K562 (cell line): ENCODE results near the gene ZSCAN22. TPM values are rescaled to one million over a fixed set of nuclear protein-coding genes. Genes with fewer than 3 reads are reported as not detected.
A peak's percentile ranks its signal among the peaks of the same experiment; 100 is the strongest.

Experiments used
- ATAC-seq: fragments of 200-7000 bp; cut with Tn5 transposase; 3 replicates; pipeline ENCODE4 v1.9.1; 2020; ENCODE audit warnings: moderate library complexity
- BruUV-seq: library from RNA; stranded (reverse); fragments of 400-500 nt; replicated peaks from 2 replicates; lab custom pipeline; 2021; lab: Mats Ljungman, UMichigan
- CTCF ChIA-PET: fragments of 300-600 bp; formaldehyde crosslinking; extraction: SDS; loops from one replicate; lab custom pipeline; 2021; ENCODE audit warnings: low intra/inter-chr PET ratio; lab: Yijun Ruan, JAX
- POLR2A ChIA-PET: fragments of 300-600, 350-650 bp; sonication (Branson Sonifier 250); formaldehyde crosslinking; extraction: SDS; loops from one replicate; lab custom pipeline; 2021; ENCODE audit warnings: antibody characterized with exemption, inconsistent platforms; lab: Yijun Ruan, JAX
- DNase-seq, 4 experiments: peaks; one replicate each; pipeline versions ENCODE4 v3.0.0 to v3.0.0-alpha.2; 2011 to 2018; ENCODE audit warnings: low spot score in 3 of 4, mixed read lengths in 3 of 4; ENCODE audit errors: extremely low read depth in 1 of 4
- FAIRE-seq: peaks from 2 replicates; lab custom pipeline; 2011; peaks lifted over from hg19 to GRCh38; lab: Jason Lieb, UNC
- H2AFZ ChIP-seq: 2 replicates; pipeline ENCODE4 v1.6.0; 2011; ENCODE audit warnings: low read depth, low read length, control low read depth, inconsistent platforms
- H3K27ac ChIP-seq: fragments of 200-600 bp; 3 replicates; pipeline ENCODE4 v1.8.0; 2011; ENCODE audit warnings: low read depth, mild to moderate bottlenecking, control low read depth, inconsistent platforms, low read length, moderate library complexity, mixed read lengths; ENCODE audit errors: extremely low read depth
- H3K27me3 ChIP-seq, 2 experiments: fragments of 300-600 bp in 1 of 2; 2 replicates in 1 of 2; 3 replicates in 1 of 2; pipeline versions ENCODE4 v1.6.0 to v1.8.0; 2011; ENCODE audit warnings: inconsistent platforms in 2 of 2, low read length in 2 of 2, mild to moderate bottlenecking in 1 of 2, mixed read lengths in 1 of 2, moderate library complexity in 1 of 2; ENCODE audit not compliant: control insufficient read depth in 2 of 2, insufficient read depth in 2 of 2
- H3K36me3 ChIP-seq: fragments of 300-600 bp; 3 replicates; pipeline ENCODE4 v1.8.0; 2011; ENCODE audit warnings: mild to moderate bottlenecking, low read length, inconsistent platforms; ENCODE audit not compliant: control insufficient read depth, insufficient read depth
- H3K4me1 ChIP-seq, 2 experiments: fragments of 200-600 bp in 1 of 2; replicated peaks in 1 of 2; 2 replicates in 1 of 2; 3 replicates in 1 of 2; pipeline versions ENCODE4 v1.5.1 to v1.8.0; 2011; ENCODE audit warnings: inconsistent platforms in 2 of 2, low read length in 2 of 2, mild to moderate bottlenecking in 1 of 2, mixed read lengths in 1 of 2, moderate library complexity in 1 of 2; ENCODE audit not compliant: control insufficient read depth in 2 of 2, insufficient read depth in 2 of 2
- H3K4me2 ChIP-seq: 2 replicates; pipeline ENCODE4 v1.6.1; 2011; ENCODE audit warnings: low read length, control low read depth, inconsistent platforms, mixed read lengths; ENCODE audit not compliant: insufficient read depth
- H3K4me3 ChIP-seq: fragments of 200-600 bp; sonication (generic), shearing (Covaris generic); 2 replicates; pipeline ENCODE4 v1.5.1; 2016; ENCODE audit warnings: control low read depth, inconsistent platforms
- H3K79me2 ChIP-seq: fragments of 200-600 bp; 3 replicates; pipeline ENCODE4 v1.8.0; 2011; ENCODE audit warnings: low read length, inconsistent platforms; ENCODE audit not compliant: control insufficient read depth, insufficient read depth
- H3K9ac ChIP-seq, 2 experiments: 2 replicates each; pipeline versions ENCODE4 v1.6.0 to v1.6.1; 2011; ENCODE audit warnings: low read depth in 2 of 2, low read length in 2 of 2, control low read depth in 1 of 2, inconsistent platforms in 1 of 2, mild to moderate bottlenecking in 1 of 2, mixed read lengths in 1 of 2; ENCODE audit not compliant: insufficient read depth in 1 of 2
- H3K9me1 ChIP-seq: one replicate; pipeline ENCODE4 v1.6.0; 2011; ENCODE audit warnings: inconsistent platforms, mild to moderate bottlenecking, low read length, moderate library complexity; ENCODE audit not compliant: control insufficient read depth, insufficient read depth
- H3K9me3 ChIP-seq: replicated peaks from 2 replicates; pipeline ENCODE4 v1.5.1; 2011; ENCODE audit warnings: low read depth, low read length, inconsistent platforms; ENCODE audit not compliant: control insufficient read depth, insufficient read depth
- H4K20me1 ChIP-seq: replicated peaks from 2 replicates; pipeline ENCODE4 v1.6.1; 2011; ENCODE audit warnings: low read length, inconsistent platforms, mixed read lengths; ENCODE audit not compliant: control insufficient read depth, insufficient read depth
- NCOA2 ChIP-seq, 2 experiments: fragments of 450-650 bp; IDR thresholded peaks; 2 replicates each; pipeline ENCODE4 v1.6.1; 2018; ENCODE audit warnings: mild to moderate bottlenecking in 2 of 2, moderate library complexity in 1 of 2; ENCODE audit not compliant: partially characterized antibody in 2 of 2
- POLR2G ChIP-seq: fragments of 200-400 bp; formaldehyde crosslinking; IDR thresholded peaks from 2 replicates; pipeline ENCODE4 v1.6.1; 2017; ENCODE audit warnings: low read depth, mild to moderate bottlenecking, antibody characterized with exemption, low read length, moderate library complexity
- PTTG1 ChIP-seq: fragments of 450-650 bp; IDR thresholded peaks from 2 replicates; pipeline ENCODE4 v1.6.1; 2016; ENCODE audit warnings: low read depth, mild to moderate bottlenecking, missing genetic modification characterization, missing compliant biosample characterization
- SPI1 ChIP-seq: IDR thresholded peaks from 2 replicates; pipeline ENCODE4 v1.6.1; 2011; ENCODE audit warnings: low read depth, low read length, control low read depth, borderline replicate concordance
- ZKSCAN8 ChIP-seq: fragments of 200-800 bp; sonication (Bioruptor generic); IDR thresholded peaks from 2 replicates; pipeline ENCODE4 v1.6.1; 2016; ENCODE audit warnings: missing genetic modification characterization, missing compliant biosample characterization
- WGBS: fragments of 100-300 bp; shearing (Covaris generic); methylation state at CpG from one replicate; pipeline ENCODE4 v1.1.6; 2016; ENCODE audit warnings: low coverage, mixed read lengths; ENCODE audit not compliant: insufficient coverage; ENCODE audit errors: missing lambda C conversion rate; 5-methylcytosine and 5-hydroxymethylcytosine counted together
- in situ Hi-C: fragments of 300-500 bp; cut with MboI; formaldehyde crosslinking; loops from 4 replicates; pipeline ENCODE4 v1.15.0; 2018; ENCODE audit warnings: inconsistent platforms, mixed read lengths
- intact Hi-C: fragments of 100-400 bp; cut with micrococcal nuclease; formaldehyde crosslinking; loops from 2 replicates; pipeline ENCODE4 v1.14.2; 2022
- polyA plus RNA-seq, 8 experiments: library from polyadenylated mRNA; depleted of rRNA in 4 of 8; stranded (reverse) in 5 of 8; unstranded in 3 of 8; fragments of >200 nt; fragmentation: Nextera tagmentation in 2 of 8; fragmentation: Illumina TruSeq in 1 of 8; extraction: Ambion mirVana in 2 of 8; extraction: Trizol in 1 of 8; gene quantifications; 2 replicates each; pipeline versions ENCODE4 v1.2.1 to v1.2.3, GENCODE V29; 2011 to 2014; ENCODE audit warnings: inconsistent platforms in 1 of 8, missing spikeins in 1 of 8
- total RNA-seq, 7 experiments: library from RNA; depleted of rRNA in 6 of 7; stranded (reverse); fragments of >200 nt in 6 of 7; fragmentation: Illumina TruSeq in 2 of 7; extraction: Trizol in 2 of 7; gene quantifications; 2 replicates each; pipeline versions ENCODE4 v1.2.1 to v1.2.3, GENCODE V29; 2011 to 2021; ENCODE audit warnings: low replicate concordance in 1 of 7
- TF ChIP-seq, protein P1 (sequence below): fragments of 250-450 bp; sonication (Bioruptor Pico); IDR thresholded peaks from 2 replicates; pipeline ENCODE4 v1.9.0; 2021; ENCODE audit warnings: mild to moderate bottlenecking, inconsistent platforms

Gene ZSCAN22
- total and polyA plus RNA-seq, 9 of the 15 experiments (the other 6 are each of a cell fraction or from before 2014, with no cell fraction given) = 0.98 to 5.3 (median 3.0) TPM

DNA sequence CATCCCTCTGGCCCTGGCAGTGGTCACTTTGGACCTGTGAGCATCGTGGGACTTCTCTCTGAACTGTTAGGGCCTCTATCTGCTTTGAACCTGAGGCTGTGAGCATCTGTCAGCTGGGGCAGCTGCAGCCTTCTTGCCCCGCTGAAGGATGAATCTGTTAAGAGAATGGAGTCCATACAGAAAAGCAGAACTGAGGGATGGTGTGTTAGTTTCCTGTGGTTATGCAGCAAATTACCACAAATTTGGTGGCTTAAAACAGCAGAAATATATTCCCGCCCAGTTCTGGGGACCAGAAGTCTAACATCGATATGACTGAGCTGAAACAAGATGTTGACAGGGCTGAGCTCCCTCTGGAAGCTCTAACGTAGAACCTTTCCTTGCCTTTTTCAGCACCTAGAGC lies 37.4 kb downstream of the ZSCAN22 start:
- H3K4me1 ChIP-seq = peaks cover 7 to 44% of the 10 kb centered on the region in 2 experiments; a peak in 3 of 5 replicates
- no peaks in the 10 kb centered on the region for H3K27me3 ChIP-seq
- H3K9ac ChIP-seq = no peak overlapping the region; a peak in 1 of 4 replicates
- peaks cover 7% of the 10 kb centered on the region; the same call in 1 of the 3 replicates for H3K79me2 ChIP-seq
- no peak overlapping the region for H3K4me2 ChIP-seq
- H3K9me1 ChIP-seq = no peaks in the 10 kb centered on the region
- no peaks in the 10 kb centered on the region for H4K20me1 ChIP-seq
- TF ChIP-seq SPI1 (0 out of 2 replicates have a peak, but pooled peaks have one; percentile 17), PTTG1 (tag) (no peak), ZKSCAN8 (CRISPR knock-in tag) (no peak)
- FAIRE-seq (no peak), DNase-seq (no peak), ATAC-seq (no peak)
- in situ Hi-C loops (no loop called here), intact Hi-C loops (no loop called here)
- no peaks in the 10 kb centered on the region for H3K9me3 ChIP-seq
- H3K27ac ChIP-seq = no peak overlapping the region
- WGBS = 77% methylated on average over 5 of the region's 5 CpGs
- no peaks in the 10 kb centered on the region for H3K36me3 ChIP-seq
- ChIA-PET CTCF (no interaction called here), POLR2A (interaction anchor here (0.6 to 2.0 kb wide), 7 partner anchors 13 to 160 kb away, joined by 3 to 6 read pairs (median 4); partner anchors contain the start of gene RPS5)
- H3K4me3 ChIP-seq = no peak overlapping the region
- no TSS peak for BruUV-seq
- H2AFZ ChIP-seq = no peak overlapping the region

DNA sequence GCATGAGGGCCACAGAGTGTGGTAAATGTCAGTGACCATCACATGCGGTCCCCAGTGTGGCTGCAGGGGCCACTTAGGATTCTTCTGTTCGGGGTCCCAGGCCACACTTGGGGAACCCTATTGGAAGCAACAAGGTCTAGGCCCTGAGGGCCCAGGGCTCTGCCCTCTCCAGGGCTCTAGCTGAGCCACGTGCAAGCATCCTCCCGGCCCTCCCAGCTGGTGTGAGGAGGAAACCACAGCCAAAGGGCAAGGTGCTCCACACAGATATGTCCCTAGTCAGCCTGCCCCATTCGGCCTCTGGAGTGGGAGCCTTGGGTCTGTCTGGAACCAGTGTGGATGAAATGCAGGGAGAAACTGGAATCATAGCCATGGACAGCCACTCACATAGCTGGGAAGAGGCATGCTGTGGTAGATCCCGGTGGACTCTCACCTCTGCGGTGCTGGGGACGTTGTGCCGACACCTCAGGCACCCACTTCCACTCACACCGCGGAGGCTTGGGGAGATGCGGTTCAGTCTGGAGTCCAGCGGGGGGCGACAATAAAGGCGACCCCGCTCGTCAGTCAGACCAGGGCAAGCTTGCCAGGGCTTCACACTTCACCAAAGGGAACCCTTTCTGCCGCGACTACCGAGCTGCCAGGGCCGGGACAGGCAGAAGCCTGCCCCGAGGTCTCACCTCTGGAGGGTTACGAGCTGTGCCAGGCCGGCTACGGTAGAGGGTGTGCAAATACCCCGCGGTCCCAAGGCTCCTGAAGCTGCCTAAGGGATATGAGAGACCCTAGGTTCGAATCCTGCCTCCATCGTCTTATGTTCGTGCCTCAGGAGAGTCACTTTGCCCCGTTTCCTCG lies 40.0 kb downstream of the ZSCAN22 start:
- no peaks in the 10 kb centered on the region for H3K27me3 ChIP-seq
- no peaks in the 10 kb centered on the region for H3K36me3 ChIP-seq
- no peak overlapping the region for H3K27ac ChIP-seq
- WGBS = 57% methylated on average over 31 of the region's 32 CpGs
- H4K20me1 ChIP-seq = no peaks in the 10 kb centered on the region
- H3K79me2 ChIP-seq = peaks cover 3% of the 10 kb centered on the region; the same call in 1 of the 3 replicates
- in situ Hi-C loops = no loop called here
- ChIA-PET POLR2A (no interaction called here), CTCF (no interaction called here)
- no peak overlapping the region for H3K4me3 ChIP-seq
- H2AFZ ChIP-seq = no peak overlapping the region
- no TSS peak for BruUV-seq
- intact Hi-C loops = no loop called here
- peaks cover 0 to 33% of the 10 kb centered on the region in 2 experiments; a peak in 2 of 5 replicates for H3K4me1 ChIP-seq
- no peaks in the 10 kb centered on the region for H3K9me1 ChIP-seq
- no peak overlapping the region for H3K4me2 ChIP-seq
- H3K9ac ChIP-seq = peak overlapping the region in 1 of 2 experiments; percentile 22; a peak in 1 of 4 replicates
- no peak for FAIRE-seq
- no peaks in the 10 kb centered on the region for H3K9me3 ChIP-seq
- TF ChIP-seq NCOA2 (IDR thresholded peaks at IDR 0.05; ENCODE audit: partially characterized antibody in 2 of 2) (no peak), POLR2G (0 out of 2 replicates have a peak, but pooled peaks have one; percentile 12)
- TF ChIP-seq, protein P1, sequence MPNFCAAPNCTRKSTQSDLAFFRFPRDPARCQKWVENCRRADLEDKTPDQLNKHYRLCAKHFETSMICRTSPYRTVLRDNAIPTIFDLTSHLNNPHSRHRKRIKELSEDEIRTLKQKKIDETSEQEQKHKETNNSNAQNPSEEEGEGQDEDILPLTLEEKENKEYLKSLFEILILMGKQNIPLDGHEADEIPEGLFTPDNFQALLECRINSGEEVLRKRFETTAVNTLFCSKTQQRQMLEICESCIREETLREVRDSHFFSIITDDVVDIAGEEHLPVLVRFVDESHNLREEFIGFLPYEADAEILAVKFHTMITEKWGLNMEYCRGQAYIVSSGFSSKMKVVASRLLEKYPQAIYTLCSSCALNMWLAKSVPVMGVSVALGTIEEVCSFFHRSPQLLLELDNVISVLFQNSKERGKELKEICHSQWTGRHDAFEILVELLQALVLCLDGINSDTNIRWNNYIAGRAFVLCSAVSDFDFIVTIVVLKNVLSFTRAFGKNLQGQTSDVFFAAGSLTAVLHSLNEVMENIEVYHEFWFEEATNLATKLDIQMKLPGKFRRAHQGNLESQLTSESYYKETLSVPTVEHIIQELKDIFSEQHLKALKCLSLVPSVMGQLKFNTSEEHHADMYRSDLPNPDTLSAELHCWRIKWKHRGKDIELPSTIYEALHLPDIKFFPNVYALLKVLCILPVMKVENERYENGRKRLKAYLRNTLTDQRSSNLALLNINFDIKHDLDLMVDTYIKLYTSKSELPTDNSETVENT (CRISPR knock-in tag) = no peak
- DNase-seq = no peak
- no peak for ATAC-seq
